Measurements from ENCODE around the gene NEDD4L.
"Not testable (repeated sequence)": the region's sequence is repeated elsewhere in the genome, so short reads cannot be mapped to it uniquely, and the experiment has no call there.

The NEDD4L gene

GRCh38 chr18:58152891-58153290, 108.9 kb downstream of the NEDD4L start:
- no peak for DNase-seq (ENCODE audit: low read depth in 3 of 3)

DNA sequence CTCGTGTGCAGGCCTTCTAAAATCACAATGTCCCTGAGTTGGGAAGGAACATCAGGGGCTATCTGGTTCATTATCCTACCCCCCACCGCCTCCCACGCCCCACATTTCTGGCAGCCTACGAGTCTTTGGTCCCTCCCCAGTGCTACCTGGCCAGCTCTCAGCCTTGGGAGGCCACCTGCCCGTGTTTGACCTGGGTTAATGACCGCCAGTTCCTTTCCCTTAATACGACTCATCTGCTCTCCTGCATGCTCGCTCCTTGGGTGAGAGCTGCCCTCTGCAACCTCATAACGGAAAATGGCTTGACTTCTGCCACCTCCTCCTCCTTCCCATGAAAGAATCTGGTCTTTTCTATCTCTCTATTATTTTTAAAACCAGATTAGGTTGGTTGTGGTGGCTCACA, 112.5 kb downstream of the NEDD4L start:
- DNase-seq (ENCODE audit: low read depth in 3 of 3) = no peak

- no peak for DNase-seq (ENCODE audit: low read depth in 3 of 3)
These were observed 113.2 kb downstream of the NEDD4L start for GRCh38 chr18:58157237-58157636.

DNA sequence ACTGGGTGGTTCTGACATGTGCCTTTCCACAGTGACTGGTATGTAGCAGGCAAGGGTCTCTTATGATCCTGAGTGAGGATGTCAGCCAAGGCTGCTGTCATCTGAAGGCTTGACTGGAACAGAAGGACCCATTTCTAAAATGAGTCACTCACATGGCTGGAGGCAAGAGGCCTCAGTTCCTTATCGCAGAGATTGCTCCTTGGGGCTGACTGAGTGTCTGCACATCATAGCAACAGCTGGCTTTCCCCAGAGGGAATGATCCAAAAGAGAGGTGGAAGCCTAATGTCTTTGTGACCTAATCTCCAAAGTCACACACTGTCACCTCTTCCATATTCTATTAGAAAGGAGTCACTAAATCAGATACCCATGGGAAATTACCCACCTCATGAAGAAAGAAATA, 114.0 kb downstream of the NEDD4L start:
- no peak for DNase-seq (ENCODE audit: low read depth in 3 of 3)

GRCh38 chr18:58158459-58158858, 114.4 kb downstream of the NEDD4L start:
- DNase-seq (ENCODE audit: low read depth in 3 of 3) = no peak

DNA sequence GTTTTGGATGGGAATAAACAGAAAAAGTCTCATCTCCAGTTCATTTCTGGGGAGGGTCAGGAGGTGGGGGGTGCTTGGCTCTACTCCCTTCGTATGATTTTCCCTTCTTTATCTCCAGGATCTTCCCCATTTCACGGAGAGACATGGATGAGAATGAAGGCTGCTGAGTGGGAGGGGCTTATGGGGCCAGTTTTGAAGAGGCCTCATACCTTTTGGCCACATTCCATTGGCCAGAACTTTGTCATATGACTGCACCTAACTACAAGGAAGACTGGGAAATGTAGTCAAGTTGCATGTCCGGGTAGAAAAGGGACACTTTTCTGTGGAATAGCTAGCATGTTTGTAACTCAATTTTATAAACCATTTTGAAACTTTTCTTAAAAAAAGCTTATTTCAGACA, 117.6 kb downstream of the NEDD4L start:
- DNase-seq (ENCODE audit: low read depth in 3 of 3) = no peak

DNA sequence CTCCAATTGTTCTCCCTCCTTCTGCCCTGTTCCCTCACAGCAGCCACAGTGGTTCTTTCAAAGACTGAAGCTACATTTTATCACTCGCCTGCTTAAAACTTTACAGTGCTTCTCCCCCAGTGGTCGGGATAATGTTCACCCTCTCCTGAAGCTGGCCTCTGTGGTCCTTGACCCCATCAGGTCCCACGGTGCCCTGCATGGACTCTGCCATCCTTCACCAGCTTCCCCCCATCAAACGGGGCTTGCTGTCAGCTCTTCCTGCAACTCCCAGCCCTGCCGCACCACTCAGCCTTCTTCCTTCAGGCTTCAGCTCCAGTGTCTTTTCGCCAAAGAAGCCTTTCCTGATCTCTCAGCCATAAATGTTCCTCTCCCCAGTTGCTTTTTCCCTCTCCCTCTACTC, 118.1 kb downstream of the NEDD4L start:
- DNase-seq (ENCODE audit: low read depth in 3 of 3) = no peak

DNA sequence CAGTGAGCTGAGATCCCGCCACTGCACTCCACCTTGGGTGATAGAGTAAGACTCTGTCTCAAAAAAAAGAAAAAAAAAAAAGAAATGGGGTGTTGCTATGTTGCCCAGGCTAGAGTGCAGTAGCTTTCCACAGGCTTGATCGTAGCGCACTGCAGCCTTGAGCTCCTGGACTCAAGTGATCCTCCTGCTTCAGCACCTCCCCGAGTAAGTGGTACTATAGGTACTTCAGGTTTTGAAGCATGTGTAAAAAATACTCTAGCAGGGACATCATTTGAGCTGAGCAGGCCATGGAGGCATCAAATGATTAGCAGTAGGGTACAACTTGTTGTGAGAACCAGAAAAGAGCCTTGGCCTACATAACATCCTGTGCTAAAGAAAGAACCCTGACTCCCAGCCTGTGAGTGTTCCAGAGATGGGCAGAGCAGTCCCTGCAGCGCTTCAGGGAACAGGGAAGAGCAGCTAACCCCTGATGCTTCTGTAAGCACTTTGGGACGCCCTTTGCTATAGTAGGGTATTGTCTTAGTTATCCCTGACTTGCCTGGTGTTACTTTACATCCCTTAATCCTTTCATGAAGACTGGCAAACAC, 119.1 kb downstream of the NEDD4L start:
- no peak for DNase-seq (ENCODE audit: low read depth in 3 of 3)

DNA sequence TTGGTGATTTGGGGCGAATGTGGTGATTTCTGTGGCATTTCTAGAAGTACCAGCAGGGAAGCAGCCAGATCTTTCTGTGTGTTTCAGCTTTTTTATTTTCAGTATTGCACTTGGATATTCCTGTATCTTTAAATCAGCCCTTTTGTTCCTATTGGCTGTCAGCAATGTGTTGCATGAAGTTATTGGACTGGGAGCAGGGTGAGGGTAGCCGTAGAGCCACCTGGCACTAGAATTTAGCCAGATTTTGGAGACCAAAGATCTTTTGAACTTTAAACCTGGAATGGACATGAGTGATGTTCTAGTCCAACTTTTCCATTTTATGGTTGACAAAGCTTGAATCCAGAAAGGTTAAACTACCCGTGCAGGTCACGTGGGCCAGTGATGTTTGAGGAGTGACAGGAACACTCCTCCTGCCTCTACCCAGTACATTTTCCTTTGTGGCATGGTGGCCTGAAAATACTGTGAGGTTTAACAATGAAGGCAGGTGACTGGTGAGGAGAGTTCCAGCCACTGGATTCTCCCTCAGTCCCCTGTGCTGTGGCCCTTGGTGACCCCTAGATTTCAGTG, 122.3 kb downstream of the NEDD4L start:
- no peak for DNase-seq (ENCODE audit: low read depth in 3 of 3)

- no peak for DNase-seq (ENCODE audit: low read depth in 3 of 3)
These were observed 123.0 kb downstream of the NEDD4L start for GRCh38 chr18:58167073-58167472.

- no peak for DNase-seq (ENCODE audit: low read depth in 3 of 3)
These were observed 124.2 kb downstream of the NEDD4L start for GRCh38 chr18:58168221-58168620.

GRCh38 chr18:58168993-58169392, 125.0 kb downstream of the NEDD4L start:
- DNase-seq (ENCODE audit: low read depth in 3 of 3) = no peak

- DNase-seq (ENCODE audit: low read depth in 3 of 3) = no peak
These were observed 125.4 kb downstream of the NEDD4L start for GRCh38 chr18:58169472-58169871.

- DNase-seq (ENCODE audit: low read depth in 3 of 3) = not testable (repeated sequence)
These were observed 126.0 kb downstream of the NEDD4L start for GRCh38 chr18:58170036-58170435.

GRCh38 chr18:58172031-58172430, 128.0 kb downstream of the NEDD4L start:
- DNase-seq (ENCODE audit: low read depth in 3 of 3) = no peak

DNA sequence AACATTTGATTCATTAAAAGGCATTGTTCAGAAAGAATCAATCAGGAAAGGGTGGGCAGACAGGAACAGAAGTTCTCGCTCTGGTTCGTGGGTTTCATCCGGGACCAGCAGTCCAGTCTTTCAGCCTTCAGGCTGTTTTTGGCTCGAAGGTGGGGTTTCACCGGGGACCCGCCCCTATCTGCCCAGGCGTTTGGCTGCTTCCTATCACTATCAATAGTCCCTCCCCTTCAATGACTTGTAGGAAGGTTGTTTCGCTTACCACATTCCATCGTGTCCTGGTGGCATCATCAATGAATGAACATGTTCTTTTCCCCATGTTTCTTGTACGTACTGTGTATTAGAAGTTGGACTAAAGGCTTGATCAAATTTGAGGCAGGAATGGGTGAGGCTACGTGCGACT, 130.3 kb downstream of the NEDD4L start:
- DNase-seq (ENCODE audit: low read depth in 3 of 3) = no peak

DNA sequence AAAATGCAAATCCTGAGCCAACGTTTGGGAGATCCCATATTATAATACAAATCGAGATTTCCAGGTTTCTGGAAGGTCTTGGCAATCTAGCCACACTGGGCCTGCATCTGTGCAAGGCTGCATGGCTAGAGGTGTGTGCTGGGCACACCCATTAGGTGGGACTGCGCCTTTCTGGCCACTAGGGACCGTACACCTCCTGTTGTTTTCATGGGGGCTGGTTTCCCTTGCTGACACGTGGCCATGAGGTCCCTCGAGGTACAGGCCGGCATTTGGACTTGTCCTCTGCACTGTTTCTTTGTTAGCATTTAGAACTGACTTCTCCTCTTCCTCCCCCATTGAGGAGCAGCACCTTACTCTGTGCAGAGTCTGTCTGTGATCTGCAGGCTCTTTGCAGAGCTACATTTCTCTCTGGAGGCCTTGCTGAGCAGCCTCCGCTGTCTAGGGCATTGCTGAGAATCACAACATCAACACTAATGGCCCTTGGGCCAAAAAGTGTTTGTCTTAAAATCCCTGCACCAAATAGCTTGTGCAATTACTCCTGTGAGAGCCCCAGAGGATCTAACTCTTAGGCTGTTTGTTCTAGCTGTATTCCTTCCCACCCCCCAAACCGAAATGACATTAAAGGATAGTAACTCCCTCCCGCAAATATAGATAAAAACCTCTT, 131.2 kb downstream of the NEDD4L start:
- no peak for DNase-seq (ENCODE audit: low read depth in 3 of 3)

DNA sequence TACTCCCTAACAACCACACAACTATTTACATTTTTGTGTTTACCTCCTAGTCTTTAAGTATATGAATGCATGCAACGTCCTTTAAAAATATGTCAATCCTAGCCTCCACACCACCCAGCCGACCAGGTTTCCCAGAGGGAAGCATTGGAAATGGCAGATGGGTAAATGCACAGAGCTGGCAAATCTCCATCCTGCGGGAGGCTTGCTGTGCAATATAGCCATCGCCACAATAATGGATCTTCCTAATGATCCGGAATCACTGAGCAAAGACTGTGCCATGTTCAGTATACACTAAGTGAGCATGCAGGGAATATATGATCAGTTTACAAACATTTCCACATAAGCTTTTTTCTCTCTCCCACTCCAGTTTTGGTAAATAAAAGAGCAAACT, 131.8 kb downstream of the NEDD4L start:
- no peak for DNase-seq (ENCODE audit: low read depth in 3 of 3)

DNA sequence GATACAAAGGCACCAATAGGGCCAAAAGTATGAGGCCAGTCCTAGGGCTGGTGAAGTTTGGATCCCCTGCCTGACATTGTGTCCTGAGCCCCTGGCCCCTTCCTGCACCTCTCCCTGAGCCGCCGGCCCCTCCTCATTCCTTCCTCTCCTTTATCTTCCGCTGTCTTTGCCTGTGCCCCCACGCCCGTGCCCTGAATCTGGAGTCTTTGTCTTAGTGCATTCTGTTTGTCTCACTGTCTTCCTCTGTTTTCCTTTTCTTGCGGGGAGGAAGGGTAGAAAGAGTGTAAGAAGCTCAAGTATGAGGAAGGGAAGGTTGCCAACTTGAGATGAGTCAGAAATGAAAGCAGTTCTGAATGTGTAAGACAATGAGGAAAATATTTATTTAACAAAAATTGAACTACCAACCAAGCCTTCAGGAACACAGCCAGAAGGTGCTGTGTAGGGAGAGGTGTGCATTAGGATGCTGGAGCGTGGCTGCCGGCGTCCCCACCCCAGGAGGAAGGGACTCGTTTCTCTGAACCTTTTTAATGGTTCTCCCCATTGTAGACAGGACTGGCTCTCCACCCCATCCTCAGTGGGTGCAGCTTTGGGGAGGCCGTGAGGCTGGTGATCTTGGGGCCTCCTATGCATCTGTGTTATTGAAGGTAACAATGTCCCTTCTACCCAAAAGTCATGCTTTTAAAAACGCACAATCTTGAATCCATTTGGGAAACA, 133.1 kb downstream of the NEDD4L start:
- no peak for DNase-seq (ENCODE audit: low read depth in 3 of 3)

DNA sequence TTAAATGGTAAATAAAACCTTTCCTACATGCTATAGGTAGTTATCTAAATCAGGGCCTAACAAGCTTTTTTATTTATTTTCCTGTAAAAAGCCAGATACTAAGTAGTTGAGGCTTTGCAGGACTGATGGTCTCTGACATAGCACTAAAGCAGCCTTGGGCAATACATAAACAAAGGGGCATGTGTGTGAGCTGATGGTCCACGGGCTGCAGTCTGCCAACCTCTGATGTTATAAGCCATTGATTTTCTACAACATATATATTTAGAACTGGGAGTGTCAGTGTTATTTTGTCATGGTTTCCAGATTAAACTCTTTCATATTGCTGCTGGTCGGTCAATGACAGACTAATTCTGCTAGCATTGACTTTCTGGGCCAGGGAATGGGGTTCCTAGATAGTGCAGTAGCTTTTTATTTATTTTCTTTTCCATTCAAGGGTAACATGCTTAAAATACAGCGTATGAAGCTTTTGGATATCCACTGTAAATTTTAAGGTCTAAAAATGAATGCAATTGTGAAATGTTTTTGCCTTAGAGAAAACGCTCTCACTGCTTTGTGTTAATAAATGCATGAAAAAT, 134.0 kb downstream of the NEDD4L start:
- DNase-seq (ENCODE audit: low read depth in 3 of 3) = no peak

DNA sequence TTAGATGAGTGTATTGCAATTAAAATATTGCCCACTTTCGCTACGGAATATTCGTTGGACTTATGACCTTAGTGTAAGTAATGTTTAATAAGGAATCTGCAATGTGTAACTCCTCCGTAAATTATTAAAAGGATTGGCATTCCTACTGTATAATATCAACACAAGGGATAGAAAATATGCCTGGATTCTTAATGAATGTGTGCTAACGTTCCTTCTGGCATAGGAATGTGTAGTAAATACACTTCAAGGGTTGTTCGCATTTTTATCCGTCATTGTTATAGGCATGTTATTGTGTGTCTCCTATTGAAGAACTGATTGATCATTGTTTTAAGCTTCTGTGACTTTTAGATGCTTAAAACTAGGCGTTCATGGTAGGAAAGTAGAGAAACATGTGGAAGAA, 134.5 kb downstream of the NEDD4L start:
- DNase-seq (ENCODE audit: low read depth in 3 of 3) = no peak

GRCh38 chr18:58180172-58180571, 136.1 kb downstream of the NEDD4L start:
- no peak for DNase-seq (ENCODE audit: low read depth in 3 of 3)
